ENCODE measurements around the gene LAMTOR3. TPM values are rescaled to one million over a fixed set of nuclear protein-coding genes. Genes with fewer than 3 reads are reported as not detected.

LAMTOR3 gene
- total RNA-seq, 1 donor from 2014 or later: 96.7 TPM

DNA sequence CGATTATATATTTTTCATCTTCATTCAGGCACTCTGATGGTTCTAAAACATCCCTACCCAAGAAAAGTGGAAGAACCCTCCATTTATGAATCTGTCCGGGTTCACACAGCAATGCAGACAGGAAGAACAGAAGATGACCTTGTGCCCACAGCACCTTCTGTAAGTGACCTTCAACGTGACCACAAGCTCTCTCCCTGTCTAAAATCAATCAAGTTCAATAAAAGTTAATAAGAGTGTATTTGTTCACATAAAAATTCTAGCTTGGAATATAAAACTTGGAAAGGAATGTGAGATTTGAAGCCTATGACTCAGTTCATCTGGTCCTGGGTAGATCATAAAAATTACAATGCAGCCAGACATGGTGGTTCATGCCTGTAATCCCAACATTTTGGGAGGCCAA is 41.0 kb downstream of the LAMTOR3 start:
- Histone ChIP-seq H3K4me2 (no peak overlapping the region), H3K9ac (no peak overlapping the region), H4K20me1 (ENCODE audit: low read depth) (no peaks in the 10 kb centered on the region), H2AFZ (replicated peaks) (no peak overlapping the region), H3F3A (ENCODE audit: low read depth) (no peaks in the 10 kb centered on the region), H3K36me3 (no peaks in the 10 kb centered on the region), H3K9me3 (ENCODE audit: low read depth) (no peaks in the 10 kb centered on the region), H3K79me2 (ENCODE audit: low read depth) (no peaks in the 10 kb centered on the region), H3K4me1 (peaks cover 4% of the 10 kb centered on the region), H3K27me3 (no peaks in the 10 kb centered on the region), H3K4me3 (no peak overlapping the region), H3K27ac (no peak overlapping the region)
- TF ChIP-seq EZH2phosphoT487 (IDR thresholded peaks at IDR 0.05) (no peak), CTCF (IDR thresholded peaks at IDR 0.05) (no peak), EZH2 (IDR thresholded peaks at IDR 0.05) (no peak)
- Mint-ChIP-seq H3K4me3 (no peak overlapping the region), H3K27ac (no peak overlapping the region), H3K27me3 (ENCODE audit: insufficient read depth, low read depth) (peaks cover 2% of the 10 kb centered on the region), H3K36me3 (no peaks in the 10 kb centered on the region), H3K4me1 (peaks cover 13% of the 10 kb centered on the region), H3K9me3 (no peaks in the 10 kb centered on the region)
- DNase-seq (ENCODE audit: low spot score): no peak

DNA sequence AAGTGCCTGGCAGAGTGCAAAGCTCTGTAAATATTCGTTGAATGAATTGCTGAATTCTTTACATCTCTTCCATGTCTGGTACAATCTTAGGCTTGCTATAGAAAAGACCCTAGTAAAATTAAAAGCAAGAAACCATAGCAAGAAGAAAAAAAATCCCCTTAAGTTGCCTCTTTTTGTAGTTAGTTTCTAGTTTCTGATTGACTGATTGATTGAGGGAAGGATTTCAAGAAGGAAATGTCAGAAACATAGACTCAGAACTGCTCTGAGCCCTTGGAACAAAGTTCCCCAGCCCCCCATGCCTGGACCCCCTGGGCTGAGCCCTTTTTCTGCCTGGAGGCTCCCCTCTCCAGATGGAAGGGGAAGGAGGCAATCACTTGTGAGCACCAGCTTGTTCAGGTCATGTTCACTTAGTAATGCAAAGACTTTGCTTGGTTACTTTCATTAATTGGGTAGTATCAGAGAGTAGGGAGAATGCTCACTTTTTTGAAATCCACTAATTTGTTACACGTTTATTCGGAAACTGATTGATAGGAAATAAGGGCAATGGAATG is 42.0 kb downstream of the LAMTOR3 start:
- DNase-seq (ENCODE audit: low spot score): no peak
- H3K4me1 ChIP-seq: peaks cover 4% of the 10 kb centered on the region
- no peak for TF ChIP-seq CTCF (IDR thresholded peaks at IDR 0.05)
- TF ChIP-seq EZH2phosphoT487 (IDR thresholded peaks at IDR 0.05): no peak
- TF ChIP-seq EZH2 (IDR thresholded peaks at IDR 0.05): no peak
- Mint-ChIP-seq H3K4me1 (peaks cover 13% of the 10 kb centered on the region), H3K27me3 (ENCODE audit: insufficient read depth, low read depth) (peaks cover 2% of the 10 kb centered on the region), H3K36me3 (no peaks in the 10 kb centered on the region), H3K27ac (no peak overlapping the region), H3K4me3 (no peak overlapping the region), H3K9me3 (no peaks in the 10 kb centered on the region)
- no peaks in the 10 kb centered on the region for H3K79me2 ChIP-seq (ENCODE audit: low read depth)
- H3K36me3 ChIP-seq: no peaks in the 10 kb centered on the region
- H3K9me3 ChIP-seq (ENCODE audit: low read depth): no peaks in the 10 kb centered on the region
- H3K4me2 ChIP-seq: no peak overlapping the region
- H4K20me1 ChIP-seq (ENCODE audit: low read depth): no peaks in the 10 kb centered on the region
- H3K9ac ChIP-seq: no peak overlapping the region
- H2AFZ ChIP-seq (replicated peaks): no peak overlapping the region
- H3K27ac ChIP-seq: no peak overlapping the region
- H3K4me3 ChIP-seq: no peak overlapping the region
- H3K27me3 ChIP-seq: no peaks in the 10 kb centered on the region
- no peaks in the 10 kb centered on the region for H3F3A ChIP-seq (ENCODE audit: low read depth)

DNA sequence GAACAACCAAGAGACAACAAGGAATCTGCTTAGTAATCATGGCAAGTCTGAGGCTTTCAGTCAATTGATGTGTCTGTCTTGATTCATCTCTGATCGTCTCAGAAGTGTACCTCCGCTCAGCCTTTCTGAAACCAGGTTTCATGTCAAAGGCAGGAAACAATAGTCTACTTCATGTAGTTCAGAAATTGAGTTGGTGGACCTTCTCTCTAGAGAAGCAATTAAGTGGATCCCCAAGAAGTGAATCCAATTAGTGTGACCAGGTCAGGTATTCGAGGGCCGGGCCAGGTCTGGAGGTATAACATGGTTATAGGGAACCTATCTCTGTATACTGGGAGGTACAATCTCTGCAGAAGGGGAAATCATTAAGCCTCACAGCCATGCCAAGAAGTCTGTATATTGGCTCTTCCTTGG is 45.6 kb downstream of the LAMTOR3 start:
- no peak overlapping the region for H3K4me3 Mint-ChIP-seq

More for the DNA sequence above, 45.6 kb downstream of the LAMTOR3 start:
- Mint-ChIP-seq H3K27ac (no peak overlapping the region), H3K27me3 (ENCODE audit: insufficient read depth, low read depth) (peaks cover 2% of the 10 kb centered on the region), H3K4me1 (peaks cover 4% of the 10 kb centered on the region), H3K36me3 (no peaks in the 10 kb centered on the region), H3K9me3 (no peaks in the 10 kb centered on the region)
- Histone ChIP-seq H3K36me3 (no peaks in the 10 kb centered on the region), H3K4me3 (no peak overlapping the region), H3F3A (ENCODE audit: low read depth) (no peaks in the 10 kb centered on the region), H3K9me3 (ENCODE audit: low read depth) (no peaks in the 10 kb centered on the region), H3K79me2 (ENCODE audit: low read depth) (no peaks in the 10 kb centered on the region), H3K4me2 (no peak overlapping the region), H3K27ac (no peak overlapping the region), H3K27me3 (no peaks in the 10 kb centered on the region), H4K20me1 (ENCODE audit: low read depth) (no peaks in the 10 kb centered on the region), H3K4me1 (no peaks in the 10 kb centered on the region), H2AFZ (replicated peaks) (no peak overlapping the region), H3K9ac (no peak overlapping the region)
- no peak for DNase-seq (ENCODE audit: low spot score)
- no peak for TF ChIP-seq CTCF (IDR thresholded peaks at IDR 0.05)
- TF ChIP-seq EZH2 (IDR thresholded peaks at IDR 0.05): no peak
- no peak for TF ChIP-seq EZH2phosphoT487 (IDR thresholded peaks at IDR 0.05)

Measured in neural progenitor cell (in vitro differentiated cells).